GM18502 (cell line): ENCODE measurements around the gene SLC66A3.

ENCODE experiments used
- ATAC-seq: cut with Tn5 transposase; IDR thresholded peaks from one replicate; pipeline ENCODE4 v1.9.1; 2021; ENCODE audit warnings: mild to moderate bottlenecking; ENCODE audit not compliant: unreplicated experiment, poor library complexity

The SLC66A3 gene

DNA sequence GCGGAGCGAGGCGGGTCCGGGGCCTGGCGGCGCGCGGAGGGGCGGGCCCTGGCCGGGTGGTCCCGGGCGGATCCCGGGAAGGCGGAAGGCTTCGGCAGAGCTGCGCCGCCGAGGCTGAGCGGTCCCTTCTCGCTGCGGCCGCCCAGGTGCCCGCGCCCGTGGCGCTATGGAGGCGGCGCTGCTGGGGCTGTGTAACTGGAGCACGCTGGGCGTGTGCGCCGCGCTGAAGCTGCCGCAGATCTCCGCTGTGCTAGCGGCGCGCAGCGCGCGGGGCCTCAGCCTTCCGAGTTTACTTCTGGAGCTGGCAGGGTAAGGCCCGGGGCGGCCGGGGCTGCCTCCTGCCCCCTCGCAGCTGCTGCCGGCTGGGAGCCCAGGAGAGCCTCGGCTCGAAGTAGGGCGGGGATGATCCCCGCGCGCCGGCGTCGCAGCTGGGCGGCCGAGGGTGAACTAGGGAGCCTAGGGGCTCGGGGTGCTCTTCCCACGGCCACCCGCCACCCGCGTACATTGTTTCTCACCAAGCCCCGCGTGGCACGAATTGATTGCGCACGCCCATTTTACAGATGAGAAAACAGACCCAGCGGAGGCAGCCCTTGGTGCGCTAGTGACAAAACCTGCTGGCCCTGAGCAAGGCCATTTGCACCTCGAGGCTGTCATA lies at the start of gene SLC66A3:
TSS of gene SLC66A3 (plus strand) at position 87 of the 655 bp plus-strand sequence. CDS start at position 167, 80 bp downstream.
- peak; percentile 80 for ATAC-seq

DNA sequence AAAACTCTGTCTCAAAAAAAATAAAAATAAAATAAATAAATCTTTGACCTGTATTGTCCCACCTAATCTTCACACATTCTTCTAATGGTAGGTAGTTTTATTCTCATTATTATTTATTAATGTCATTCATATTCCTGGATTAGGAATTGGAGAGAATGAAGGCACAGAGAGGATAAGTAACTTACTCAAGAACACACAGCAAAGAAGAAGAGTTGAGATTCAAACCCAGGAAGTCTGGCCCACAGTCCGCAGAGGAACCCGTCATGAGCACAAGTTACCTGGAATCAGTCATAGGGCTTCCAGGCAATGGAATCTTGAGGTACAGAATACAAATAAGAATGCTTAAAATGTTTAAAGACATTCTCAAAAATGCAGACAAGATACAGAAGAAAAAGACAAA lies 46.3 kb upstream of the SLC66A3 start:
- no peak for ATAC-seq

DNA sequence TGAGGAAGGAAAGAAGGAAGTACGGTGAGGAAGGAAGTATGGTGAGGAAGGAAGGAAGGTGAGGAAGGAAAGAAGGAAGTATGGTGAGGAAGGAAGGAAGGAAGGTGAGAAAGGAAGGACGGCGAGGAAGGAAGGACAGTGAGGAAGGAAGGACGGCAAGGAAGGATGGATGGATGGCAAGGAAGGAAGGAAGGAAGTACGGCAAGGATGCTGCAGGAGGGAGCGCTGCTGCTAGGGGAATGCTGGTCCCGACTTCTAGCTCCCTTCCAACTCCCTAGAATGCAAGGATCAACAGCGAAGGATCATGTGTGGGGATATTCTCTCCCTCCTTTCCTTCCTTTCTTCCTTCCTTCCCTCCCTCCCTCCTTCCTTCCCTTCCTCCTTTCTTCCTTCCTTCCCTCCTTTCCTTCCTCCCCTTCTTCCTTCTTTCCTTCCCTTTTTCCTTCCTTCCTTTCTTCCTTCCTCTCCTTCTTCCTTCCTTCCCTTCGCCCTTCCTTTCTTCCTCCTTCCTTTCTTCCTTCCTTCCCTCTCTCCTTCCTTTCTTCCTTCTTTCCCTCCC lies 42.3 kb upstream of the SLC66A3 start:
- ATAC-seq, result no peak

DNA sequence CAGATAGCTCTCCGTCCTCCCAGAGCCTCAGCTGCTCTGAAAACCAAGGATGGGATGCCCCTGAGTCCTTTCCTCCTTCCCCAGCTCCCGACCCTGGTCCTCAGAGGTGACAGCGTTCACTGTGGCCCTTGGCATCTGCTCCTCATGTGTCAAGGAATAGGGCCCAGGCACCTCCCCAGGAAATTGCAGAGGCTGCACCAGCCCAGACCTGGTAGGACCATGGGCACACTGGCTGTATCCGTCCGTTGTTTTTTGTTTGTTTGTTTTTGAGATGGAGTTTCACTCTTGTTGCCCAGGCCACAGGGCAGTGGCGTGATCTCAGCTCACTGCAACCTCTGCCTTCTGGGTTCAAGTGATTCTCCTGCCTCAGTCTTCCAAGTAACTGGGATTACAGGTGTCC lies 37.5 kb upstream of the SLC66A3 start:
- no peak for ATAC-seq

DNA sequence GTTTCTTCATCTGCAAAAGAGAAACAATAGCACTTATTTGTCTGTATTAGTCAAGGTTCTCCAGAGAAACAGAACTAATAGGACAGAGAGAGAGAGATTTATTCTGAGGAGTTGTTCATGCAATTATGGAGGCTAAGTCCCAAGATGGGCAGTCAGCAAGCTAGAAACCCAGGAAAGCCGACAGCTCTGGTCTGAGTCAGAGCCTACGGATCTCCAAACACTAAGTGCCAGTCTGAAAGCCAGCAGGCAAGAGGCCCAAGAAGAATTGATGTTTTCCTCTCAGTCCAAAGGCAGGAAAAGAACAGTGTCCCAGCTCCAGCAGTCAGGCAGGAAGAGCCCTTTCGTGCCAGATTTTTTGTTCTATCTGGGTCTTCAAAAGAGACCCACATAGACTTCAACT lies 36.5 kb upstream of the SLC66A3 start:
- ATAC-seq, result no peak

DNA sequence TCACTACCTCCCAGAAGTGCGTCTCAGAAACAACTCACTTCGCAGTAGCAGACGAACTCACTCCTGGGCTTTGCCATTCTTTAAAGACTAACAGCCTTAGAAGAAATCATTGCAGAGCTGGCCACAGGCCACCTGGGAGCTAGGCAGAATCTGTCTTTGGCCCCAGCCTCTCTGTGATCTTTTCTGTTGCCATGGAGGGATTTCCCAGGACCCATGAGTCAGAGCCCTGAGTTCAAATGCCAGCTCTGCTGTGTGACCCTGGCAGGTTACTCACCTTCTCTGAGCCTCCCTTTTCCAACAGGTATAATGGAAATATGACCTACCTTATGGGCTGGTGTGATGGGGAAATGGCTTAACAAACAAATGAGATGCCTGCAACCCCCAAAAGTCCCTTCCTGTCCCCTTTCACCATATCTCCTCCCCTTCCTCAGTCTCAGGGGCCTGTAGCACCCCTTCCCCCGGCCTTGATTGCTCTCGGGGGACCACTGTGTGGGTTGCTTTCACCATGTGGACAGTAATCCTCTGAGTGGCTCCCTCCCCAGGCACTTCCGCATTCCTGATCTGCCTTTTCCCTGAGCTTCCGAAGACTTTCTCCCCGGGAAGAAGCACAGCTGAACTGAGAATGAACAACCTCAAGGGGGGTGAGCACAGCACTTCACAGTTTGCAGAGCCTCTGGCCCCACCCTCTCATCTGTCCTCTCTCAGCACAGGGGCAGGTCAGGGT lies 34.0 kb upstream of the SLC66A3 start:
- ATAC-seq, result no peak

DNA sequence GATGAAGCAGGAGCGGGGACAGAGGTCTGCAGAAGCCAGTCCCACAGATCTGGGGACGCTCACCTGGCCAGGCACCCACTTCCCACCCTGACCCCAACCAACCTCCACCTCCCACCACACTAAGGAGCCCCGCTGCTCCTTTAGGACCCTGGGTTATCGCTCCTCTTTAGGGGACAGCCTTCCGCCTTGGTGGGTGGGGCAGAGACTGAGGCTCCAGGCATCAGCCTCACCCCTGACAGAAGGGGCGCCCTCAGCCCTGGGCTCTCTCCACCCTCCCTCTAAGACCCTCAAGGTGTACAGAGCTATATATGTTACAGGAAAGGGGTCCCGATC lies 33.5 kb upstream of the SLC66A3 start:
- ATAC-seq, result no peak

DNA sequence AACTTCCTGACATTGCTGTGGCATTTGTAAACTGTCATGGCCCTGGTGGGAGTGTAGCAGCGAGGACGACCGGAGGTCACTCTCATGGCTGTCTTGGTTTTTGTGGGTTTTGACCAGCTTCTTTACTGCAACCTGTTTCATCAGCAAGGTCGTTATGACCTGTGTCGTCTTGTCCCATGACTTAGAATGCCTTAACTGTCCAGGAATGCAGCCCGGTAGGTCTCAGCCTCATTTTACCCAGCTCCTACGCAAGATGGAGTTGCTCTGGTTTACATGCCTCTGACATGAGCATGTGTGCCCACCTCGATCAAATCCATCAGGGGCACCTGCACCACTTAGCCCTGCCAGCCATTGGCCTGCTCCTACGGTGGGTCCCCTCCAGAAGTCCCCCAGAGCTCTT lies 32.9 kb upstream of the SLC66A3 start:
- no peak for ATAC-seq

DNA sequence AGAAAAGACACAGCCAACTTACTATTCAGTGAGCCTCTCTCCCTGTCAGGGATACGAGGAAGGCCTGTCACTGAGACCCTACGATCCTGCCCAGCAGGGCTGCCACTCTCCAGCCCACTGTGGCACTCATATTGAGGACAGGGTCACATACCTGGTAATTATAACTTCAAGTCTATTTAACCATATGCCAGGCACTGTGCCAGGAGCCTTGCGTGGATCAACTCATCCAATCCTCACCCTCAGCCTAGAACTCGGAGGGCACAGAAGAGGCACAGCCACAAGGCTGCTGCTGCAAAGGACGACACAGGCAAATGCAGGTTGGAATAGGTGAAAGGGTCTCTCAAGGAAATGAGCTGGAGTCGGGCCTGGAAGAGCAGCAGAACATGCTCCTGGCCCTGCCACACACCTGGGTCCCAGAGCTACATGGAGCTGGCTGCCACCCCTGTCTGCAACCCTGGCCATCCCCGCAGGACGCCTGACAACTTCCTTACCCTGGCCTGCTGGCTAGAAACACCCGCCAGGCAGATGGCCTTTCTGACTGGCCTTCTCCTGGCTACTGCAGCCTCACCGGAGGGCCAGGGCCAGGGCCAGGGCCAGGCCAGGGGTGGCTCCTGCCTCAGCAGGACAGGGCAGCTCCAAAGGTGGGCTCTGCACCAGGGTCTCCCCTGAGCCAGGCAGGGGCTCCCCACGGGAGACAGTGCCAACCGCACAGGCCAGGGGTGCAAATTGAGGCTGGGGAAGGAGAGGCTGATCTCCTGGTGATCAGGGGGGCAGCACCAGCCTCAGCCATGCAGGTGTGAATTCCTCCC lies 32.1 kb upstream of the SLC66A3 start:
- ATAC-seq, result no peak

DNA sequence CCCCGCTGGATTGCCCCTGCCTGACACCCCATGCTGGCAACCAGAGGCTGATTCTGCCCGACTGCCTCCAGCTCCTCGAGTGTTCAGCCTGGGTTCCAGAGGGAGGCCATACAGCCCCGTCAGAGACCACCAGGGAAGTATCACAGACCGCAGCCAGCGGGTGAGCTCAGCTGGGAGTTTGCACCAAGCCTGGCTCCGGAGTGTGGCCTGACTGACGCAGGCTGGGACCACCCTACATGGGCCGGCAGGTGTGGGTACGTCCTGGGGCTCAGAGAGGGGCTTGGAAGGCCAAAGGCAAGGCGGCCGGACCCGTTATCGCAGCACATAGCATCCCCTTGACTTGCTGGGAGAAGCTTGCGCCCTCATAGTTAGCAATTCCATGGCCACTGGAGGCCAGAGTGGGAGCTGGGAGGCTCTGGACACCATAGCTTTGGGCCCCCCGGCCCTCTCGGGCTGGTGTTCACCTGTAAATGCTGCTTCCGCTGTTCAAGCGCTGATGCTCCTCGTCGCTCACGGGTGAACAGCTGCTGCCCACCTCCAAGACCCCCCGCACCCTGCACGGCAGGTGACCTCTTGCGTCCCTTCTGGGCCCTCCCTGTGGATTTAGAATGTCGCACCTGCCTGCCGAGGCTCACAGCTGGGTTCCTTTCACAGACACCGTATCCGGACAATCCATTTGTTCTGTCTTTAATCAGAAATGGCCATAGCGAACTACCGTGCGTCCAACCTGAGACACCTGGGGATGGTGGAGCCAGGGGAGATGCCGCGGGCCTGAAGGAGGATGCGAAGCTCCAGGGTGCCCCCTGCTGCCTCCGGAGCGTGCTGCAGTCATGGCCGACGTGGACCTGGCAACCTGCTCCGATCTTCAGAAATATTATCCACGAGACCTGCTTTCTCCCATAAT lies 31.2 kb upstream of the SLC66A3 start:
- peak; percentile 56 for ATAC-seq

DNA sequence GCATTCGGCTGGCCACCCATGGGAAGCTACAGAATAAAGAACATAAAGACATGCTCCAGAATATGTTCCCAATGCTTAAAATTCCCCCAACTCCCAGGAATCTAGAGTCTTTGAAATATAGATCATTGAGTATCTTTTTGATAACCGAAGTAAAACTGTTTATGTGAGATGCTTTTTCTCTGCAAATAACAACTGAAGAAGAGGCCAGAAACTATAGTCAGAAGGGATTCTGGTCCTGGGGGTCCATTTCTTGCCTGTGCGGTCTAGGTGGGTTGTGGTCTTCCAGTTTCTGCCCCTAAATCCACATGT lies 30.6 kb upstream of the SLC66A3 start:
- ATAC-seq, result no peak

DNA sequence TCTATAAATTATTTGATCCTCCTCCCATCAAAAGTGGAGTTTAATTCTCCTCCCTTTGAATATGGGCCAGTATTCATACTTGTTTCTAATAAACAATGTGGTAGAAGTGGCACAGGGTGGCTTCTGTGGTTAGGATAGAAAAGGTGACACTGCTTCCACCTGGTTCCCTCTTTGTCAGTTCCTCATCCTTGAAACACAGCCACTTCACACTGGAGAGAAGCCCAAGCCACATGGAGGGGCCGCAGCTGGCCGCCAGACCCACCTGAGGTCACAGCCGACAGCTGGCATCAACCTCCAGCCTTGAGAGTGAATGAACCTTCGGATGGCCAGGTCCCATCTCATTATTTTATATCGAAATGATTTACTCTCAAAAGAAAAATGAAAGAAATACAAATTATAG lies 27.5 kb upstream of the SLC66A3 start:
- ATAC-seq, result no peak

DNA sequence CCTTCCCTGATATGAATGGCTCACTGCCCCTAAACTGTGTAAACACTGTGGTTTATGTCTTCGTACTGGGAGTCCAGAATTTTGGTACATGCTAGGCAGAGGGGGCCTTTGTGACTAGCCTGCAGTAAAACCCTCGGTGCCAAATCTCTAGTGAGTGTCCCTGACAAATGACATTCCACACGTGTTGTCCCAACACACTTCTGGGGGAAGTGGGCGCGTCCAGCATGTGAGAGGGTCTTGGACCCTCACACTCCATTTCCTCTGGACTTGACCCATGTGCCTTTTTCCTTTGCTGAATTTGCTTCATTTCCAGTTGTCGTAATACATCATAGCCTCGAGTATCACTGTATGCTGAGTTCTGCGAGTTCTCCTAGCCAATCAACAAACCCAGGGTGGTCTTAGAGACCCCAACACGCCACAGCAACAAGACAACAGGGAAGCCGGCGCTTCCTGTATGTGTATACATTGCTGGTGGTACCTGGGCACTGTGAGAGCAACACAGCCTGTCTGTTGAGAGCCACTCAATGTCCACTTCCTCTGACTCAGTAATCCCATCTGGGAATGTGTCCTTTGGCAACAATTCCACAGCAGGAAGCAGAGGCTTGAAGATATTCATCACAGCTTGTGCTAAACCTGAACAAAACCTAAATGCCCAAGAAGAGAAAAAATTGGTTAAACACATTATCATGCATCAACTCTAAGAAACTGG lies 26.9 kb upstream of the SLC66A3 start:
- no peak for ATAC-seq

DNA sequence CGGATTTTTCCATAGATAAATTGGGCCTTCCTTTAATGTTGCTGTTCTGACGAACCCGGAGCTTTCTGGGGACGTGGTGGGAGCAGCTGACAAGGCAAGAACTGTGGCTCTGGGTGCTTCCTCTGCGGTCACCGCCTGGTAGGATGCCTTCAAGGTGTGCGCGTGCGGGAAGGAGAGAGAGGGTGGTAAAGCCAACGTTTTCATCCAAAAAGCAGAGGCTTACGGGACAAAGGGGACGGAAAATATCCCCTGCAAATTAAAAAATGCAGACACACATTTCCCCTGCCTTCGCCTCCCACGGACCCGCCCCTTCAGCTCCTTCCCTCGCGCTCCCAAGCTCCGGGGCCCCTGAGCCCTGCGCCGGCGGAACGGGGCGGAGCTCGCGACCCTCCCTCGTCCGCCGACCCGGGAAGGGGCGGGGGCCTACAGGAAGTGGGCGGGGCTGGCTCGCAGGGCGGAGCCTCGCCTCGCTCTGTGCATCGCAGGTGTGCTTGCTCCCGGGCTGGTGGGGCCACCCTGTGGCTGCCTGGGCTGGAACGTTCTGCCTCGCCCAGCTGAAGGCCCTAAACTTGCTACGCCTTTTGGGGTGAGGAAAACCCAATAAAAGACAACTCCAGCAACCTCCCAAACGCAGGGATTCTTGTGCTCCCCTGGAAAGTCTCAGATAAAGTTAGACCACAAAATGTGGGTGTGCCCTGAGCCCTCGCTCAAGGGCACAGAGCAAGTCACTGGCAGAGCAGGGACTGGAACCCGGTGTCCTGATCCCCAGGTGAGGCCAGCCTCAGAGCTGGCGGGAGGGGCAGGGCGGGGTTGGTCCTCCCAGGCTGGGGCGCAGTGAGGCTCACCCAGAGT lies 25.4 kb upstream of the SLC66A3 start:
- ATAC-seq, result peak; percentile 75

DNA sequence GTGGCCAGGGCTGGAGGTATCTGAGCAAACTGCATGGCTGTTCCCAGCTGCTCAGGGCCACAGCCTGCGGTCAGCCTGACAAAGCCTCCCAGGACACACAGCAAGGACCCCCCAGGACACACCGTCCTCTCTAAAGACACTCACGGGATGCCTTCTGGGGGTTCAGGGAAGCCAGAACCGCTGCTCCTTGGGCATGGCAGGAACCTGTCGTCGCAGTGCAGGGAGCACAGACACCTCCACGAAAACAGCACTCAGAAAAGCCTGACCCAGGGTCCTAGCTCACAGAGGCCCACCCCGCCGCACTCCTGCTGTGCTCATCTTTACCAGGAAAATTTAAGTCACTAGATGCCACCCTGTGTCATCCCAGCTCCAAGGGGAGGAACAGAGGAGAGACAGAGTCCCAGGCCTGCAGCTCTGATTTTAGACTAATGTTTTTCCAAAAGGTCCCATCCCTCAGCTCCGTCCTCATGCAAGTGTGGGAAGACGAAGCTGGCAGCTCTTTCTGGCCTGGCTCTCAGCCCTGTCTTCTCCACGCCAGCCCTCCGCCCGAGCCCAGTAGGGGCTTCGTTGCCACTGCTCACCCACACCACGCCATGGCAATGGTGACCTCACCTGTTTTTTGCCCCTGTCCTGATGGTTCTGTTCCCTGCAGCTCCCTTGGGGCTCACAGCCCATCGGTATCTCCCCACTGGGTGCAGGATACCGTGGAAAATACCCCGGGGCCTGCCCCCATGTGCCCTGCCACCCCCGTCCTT lies 23.9 kb upstream of the SLC66A3 start:
- ATAC-seq, result no peak

DNA sequence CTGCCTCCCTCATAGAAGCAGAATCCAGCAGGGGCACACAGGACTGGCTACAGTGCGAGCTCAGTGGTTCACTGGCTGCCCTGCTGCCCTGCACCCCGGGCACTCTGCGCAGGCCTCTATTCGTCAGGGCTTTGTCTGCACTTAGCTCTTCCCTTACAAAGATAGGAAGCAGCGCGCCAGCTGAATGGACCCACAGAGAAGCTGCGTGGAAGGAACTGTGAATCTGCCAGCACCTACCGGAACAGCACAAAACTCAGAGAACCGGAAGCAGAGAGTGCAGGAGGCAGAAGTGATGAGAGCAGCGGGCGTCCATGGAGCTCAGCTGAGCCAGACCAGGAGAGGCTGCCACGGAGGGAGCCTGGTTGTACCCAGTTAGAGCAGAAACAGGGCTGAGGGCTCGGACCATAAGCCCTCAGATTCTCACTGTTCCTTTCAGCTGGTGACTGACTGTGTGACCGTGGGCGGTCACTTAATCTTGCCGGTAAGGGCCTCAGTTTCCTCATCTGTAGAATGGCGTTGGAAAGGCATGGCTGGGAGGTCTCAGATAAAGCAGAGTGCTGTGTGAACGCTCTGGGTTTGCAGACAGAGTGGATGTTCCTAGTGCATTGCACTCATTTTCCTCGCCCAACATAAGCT lies 23.1 kb upstream of the SLC66A3 start:
- ATAC-seq, result no peak

DNA sequence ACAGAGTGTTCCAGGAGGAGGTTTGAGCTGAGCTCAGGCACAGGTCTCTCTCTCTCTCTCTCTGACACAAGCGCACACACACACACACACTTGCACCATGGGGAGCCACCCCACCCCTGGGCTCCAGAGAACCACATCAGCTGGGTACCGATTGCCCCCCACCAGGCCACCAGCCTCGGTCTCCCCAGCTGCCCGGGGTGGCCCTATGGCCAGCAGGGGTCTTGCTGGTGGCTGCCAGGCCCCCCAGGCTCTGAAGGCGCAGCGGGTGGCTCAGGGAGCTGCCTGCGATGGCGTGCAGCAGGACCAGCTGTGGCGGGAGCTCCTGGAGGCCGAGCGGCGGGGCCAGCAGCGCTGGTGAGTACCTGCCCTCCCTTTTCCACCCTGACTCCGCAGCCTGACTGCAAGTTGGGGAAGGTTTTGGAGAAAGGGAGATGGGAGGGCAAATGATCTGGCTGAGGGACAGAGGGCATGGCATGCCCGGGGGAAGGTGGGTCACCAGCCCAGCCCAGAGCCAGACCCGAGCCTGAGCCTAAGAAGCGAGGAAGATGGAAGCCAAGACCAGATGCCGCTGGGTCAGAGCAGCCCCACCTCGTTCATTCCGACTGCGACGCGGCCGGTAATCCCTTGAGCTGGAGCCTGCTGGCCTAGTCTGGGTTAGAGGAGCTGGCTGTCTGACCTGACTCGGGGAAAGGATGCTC lies 21.9 kb upstream of the SLC66A3 start:
- no peak for ATAC-seq
